GM21515 (cell line): ENCODE measurements around the gene ST6GALNAC3.
"Not testable (repeated sequence)": the region's sequence is repeated elsewhere in the genome, so short reads cannot be mapped to it uniquely, and the experiment has no call there.

Experiments
- ATAC-seq: cut with Tn5 transposase; IDR thresholded peaks from one replicate; pipeline ENCODE4 v1.9.1; 2021; ENCODE audit not compliant: unreplicated experiment

Gene ST6GALNAC3

GRCh38 chr1:76105372-76105771, 30.8 kb downstream of the ST6GALNAC3 start:
- no peak for ATAC-seq

DNA sequence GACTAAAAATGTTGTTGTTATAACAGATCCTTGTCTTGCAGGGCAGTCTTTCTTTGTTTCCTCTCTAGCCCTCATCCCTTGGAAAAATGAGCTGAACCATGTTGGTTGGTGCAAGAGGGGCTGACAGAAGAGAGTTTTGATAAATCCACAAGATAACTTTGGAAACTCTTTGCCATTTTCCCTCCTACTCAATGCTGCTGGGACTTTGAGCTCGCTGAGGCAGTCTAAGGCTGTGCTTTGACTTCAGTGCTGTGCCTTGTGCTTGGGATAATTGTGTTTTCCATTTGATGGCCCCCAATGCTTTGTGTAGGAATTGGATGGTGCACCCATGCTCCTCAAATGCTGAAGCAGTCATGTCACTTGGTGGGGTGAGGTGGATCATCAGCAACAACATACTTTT, 31.7 kb downstream of the ST6GALNAC3 start:
- ATAC-seq = no peak

GRCh38 chr1:76106719-76107235, 32.2 kb downstream of the ST6GALNAC3 start:
- ATAC-seq = no peak

DNA sequence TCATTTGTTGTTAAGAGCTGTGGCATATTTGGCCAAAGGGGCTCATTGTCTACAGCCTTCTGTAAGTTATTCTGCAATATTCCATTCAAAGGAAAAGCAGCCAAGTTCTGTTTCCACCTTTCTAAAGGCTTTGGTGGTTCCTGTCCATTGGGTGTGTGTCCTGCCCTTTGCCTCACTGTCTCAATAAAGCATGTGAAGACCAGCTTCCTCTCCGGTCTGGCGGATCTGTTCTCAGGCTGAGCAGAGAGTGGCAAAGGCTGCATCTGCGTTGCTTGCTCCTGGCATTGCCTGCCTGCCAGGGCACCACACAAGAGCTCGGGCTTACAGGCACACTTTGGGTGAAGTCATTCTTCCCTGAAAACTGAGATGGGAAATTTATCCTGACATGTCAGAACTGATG, 34.9 kb downstream of the ST6GALNAC3 start:
- no peak for ATAC-seq

GRCh38 chr1:76109901-76110560, 35.5 kb downstream of the ST6GALNAC3 start:
- ATAC-seq = no peak

- no peak for ATAC-seq
Observed at GRCh38 chr1:76110666-76111065, 36.1 kb downstream of the ST6GALNAC3 start.

DNA sequence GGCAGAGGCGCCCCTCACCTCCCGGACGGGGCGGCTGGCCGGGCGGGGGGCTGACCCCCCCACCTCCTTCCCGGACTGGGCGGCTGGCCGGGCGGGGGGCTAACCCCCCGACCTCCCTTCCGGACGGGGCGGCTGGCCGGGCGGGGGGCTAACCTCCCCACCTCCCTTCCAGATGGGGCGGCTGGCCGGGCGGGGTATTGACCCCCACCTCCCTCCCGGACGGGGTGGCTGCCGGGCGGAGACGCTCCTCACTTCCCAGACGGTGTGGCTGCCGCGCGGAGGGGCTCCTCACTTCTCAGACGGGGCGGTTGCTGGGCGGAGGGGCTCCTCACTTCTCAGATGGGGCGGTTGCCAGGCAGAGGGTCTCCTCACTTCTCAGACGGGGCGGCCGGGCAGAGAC, 37.8 kb downstream of the ST6GALNAC3 start:
- ATAC-seq = not testable (repeated sequence)

DNA sequence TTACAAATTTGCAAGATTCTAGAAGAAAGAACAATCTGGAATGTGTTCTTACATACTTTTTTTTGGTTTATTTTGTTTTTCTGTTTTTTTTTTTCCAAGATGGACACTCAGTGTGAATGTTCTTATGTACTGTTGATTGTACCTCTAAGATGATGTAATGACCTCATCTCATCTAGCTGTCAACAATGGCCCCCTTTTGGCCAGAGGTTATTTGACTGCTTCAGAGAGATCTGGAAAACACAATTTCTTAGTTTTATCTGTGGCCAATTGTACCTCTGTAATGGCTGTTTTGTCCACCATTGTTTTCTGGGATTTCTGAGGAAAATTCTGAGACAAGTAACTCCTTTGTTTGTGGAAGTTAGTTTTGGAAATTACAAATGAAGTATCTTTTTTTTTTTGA, 38.9 kb downstream of the ST6GALNAC3 start:
- ATAC-seq = no peak

GRCh38 chr1:76115171-76115570, 40.6 kb downstream of the ST6GALNAC3 start:
- ATAC-seq = no peak

GRCh38 chr1:76121850-76122249, 47.3 kb downstream of the ST6GALNAC3 start:
- no peak for ATAC-seq

DNA sequence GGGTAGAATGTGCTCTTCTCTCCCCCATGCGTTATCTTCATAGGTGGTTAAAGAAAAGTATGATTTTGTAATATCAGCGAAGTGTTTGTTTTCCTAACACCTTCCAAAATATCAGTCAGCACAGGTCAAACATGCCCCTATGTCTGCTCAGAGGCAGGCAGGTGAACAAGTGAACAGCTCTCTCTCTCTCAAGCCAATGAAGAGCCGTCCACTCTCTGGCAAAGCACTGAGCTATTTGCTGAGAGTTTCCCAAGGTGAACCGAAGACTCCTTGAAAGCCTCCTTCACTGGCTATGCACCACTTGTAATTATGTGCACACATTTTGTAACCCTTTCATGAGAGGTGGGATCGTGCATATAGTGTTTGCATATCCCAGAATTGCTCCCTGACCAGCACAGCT, 47.7 kb downstream of the ST6GALNAC3 start:
- no peak for ATAC-seq

GRCh38 chr1:76123411-76124064, 49.0 kb downstream of the ST6GALNAC3 start:
- not testable (repeated sequence) for ATAC-seq

DNA sequence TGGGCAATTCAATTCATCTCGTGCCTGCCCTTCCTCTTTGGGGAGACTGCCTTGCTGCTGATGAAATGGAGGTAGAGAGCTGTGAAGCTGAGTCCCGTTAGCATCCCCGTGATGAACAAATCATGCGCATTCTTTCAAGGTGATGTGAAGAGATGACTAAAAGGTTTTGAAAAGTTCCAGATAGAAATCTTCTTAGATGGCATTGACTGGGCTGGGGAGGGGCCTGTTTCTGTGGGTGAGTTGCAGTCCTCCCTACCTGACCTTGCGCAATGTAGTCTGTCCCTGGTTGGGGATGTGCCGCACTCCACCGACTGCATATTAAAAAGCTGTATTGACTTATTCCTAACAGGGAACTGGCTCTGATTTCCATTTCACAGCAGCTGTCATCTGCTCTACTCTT, 49.6 kb downstream of the ST6GALNAC3 start:
- no peak for ATAC-seq

GRCh38 chr1:76125473-76126219, 51.1 kb downstream of the ST6GALNAC3 start:
- no peak for ATAC-seq

DNA sequence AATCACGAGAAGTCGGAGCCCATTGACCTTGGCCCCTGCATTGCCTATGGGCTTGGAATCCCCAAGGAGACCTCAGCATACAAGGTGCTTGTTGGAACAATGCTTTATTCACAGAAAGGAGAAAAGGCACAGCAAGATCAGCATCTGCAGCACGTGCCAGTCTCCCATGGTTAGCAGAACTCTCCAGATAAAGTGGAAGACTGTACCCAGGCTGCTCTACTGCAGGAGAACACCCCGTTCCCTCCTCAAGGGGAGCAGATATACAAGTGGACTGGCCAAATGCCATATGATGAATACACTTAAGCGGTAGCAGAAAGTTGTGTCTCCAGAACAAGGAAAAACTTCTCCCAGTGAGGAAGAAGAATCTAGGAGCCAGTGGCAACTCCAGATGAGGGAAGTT, 53.5 kb downstream of the ST6GALNAC3 start:
- ATAC-seq = no peak

GRCh38 chr1:76129731-76130130, 55.2 kb downstream of the ST6GALNAC3 start:
- ATAC-seq = no peak

- no peak for ATAC-seq
Observed at GRCh38 chr1:76130992-76131391, 56.4 kb downstream of the ST6GALNAC3 start.

GRCh38 chr1:76133977-76134376, 59.4 kb downstream of the ST6GALNAC3 start:
- no peak for ATAC-seq

- no peak for ATAC-seq
Observed at GRCh38 chr1:76135835-76136234, 61.3 kb downstream of the ST6GALNAC3 start.

DNA sequence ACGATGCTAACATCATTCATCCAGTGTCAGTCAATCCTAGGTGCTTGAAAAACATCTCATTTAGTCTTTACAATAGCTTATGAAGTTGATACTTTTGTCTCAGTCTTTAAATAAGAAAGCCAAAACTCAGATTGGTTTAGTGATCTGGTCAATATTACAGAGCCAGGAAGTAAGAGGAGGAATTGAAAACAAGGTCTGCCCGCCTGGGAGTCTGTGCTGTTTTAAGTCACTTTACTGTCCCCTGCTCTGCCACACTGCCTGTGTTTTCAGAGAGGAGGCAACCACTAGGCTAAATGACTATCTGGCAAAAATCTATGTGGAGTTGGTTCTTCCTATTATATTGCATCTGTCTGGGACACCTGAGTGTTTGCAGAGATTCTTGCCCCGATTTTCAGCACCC, 62.3 kb downstream of the ST6GALNAC3 start:
- no peak for ATAC-seq

- no peak for ATAC-seq
Observed at GRCh38 chr1:76137746-76138145, 63.2 kb downstream of the ST6GALNAC3 start.

GRCh38 chr1:76138217-76138616, 63.7 kb downstream of the ST6GALNAC3 start:
- no peak for ATAC-seq
